AML-193 (cell line): ENCODE data around the gene TXNDC11.

Experiments
- DNase-seq, 2 experiments: peaks; one replicate each; lab custom pipeline; 2025; lab: John Stamatoyannopoulos, UW

The TXNDC11 gene

DNA sequence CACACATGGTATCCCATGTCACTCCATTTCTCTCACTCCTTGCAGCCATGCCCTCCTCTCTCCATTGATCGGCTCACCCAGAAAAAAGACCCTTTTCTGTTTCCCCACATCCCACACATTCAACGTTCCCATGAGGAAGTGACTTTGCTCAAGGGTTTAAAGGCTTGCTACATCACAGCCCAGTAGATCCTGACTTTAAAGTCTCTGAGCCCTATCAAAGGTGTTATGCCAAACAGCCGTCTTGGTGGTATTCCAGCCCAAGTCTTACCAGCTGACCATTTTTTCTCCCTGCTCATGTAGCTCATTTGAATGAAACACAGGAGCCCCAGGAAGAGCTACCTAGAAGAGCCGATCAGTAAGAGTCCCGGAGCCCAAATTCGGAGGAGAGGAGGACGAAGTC is 7.4 kb upstream of the TXNDC11 start:
- DNase-seq, result no peak

DNA sequence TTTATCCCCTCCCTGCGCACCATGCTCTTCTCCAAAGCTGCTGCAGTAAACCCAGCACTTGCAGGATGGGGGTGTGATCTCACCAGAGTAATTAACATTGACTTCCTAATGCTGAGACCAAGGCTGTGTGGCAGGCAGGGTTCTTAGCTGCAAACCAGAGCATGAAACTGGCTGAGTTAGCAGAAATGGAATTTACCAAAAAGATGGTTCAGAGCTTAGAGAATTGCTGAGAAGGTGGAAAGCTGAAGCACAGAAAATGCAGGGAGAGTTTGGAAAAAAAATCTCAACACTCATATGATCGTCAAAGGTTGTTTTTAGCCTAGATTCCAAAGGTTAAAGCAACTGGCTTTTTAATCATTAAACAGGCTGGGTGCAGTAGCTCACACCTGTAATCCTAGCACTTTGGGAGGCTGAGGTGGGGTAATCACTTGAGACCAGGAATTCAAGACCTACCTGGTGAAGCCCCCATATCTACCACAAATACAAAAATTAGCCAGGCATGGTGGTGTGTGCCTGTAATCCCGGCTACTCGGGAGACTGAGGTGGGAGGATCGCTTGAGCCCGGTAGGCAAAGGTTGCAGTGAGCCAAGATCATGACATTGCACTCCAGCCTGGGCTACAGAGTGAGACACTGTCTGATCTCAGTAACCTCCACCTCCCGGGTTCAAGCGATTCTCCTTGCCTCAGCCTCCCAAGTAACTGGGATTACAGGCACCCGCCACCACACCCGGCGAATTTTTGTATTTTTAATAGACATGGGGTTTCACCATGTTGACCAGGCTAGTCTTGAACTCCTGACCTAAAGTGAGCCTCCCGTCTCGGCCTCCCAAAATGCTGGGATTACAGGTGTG is 6.0 kb upstream of the TXNDC11 start:
- no peak for DNase-seq

DNA sequence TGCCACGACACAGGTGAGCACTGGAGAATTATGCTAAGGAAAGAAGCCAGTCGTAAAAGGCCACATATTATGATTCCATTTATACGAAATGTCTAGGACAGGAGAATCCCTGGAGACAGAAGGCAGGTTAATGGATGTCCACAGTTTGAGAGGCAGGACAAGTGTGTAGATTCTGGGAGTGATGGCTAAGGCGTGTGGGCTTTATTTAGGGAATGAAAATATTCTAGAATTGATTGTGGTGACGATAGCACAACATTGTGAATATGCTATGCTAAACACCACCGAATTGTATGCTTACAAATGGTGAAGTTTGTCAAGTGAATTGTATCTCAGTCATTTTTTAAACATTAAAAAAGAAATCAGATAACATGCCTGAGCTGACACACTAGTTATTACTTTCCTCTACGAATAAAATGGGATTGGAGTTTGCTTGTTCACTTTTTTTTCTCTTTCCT is 5.3 kb upstream of the TXNDC11 start:
- no peak for DNase-seq

DNA sequence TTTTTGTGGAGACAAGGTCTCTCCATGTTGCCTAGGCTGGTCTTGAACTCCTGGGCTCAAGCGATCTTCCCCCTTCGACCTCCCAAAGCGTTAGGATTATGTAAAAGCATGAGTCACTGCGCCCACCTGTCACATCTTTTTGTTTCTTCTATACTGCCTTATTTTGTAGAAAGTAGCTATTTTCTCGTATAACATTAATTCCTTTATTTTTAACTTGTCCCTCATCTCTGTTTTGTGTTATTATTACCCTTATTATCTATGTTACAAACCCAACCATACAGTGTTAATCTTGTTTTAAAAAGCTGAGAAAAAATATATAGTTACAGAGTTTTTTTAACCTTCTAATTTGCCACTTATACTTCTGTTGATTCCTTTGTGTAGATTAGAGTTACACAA is 1.4 kb upstream of the TXNDC11 start:
- DNase-seq, result no peak

DNA sequence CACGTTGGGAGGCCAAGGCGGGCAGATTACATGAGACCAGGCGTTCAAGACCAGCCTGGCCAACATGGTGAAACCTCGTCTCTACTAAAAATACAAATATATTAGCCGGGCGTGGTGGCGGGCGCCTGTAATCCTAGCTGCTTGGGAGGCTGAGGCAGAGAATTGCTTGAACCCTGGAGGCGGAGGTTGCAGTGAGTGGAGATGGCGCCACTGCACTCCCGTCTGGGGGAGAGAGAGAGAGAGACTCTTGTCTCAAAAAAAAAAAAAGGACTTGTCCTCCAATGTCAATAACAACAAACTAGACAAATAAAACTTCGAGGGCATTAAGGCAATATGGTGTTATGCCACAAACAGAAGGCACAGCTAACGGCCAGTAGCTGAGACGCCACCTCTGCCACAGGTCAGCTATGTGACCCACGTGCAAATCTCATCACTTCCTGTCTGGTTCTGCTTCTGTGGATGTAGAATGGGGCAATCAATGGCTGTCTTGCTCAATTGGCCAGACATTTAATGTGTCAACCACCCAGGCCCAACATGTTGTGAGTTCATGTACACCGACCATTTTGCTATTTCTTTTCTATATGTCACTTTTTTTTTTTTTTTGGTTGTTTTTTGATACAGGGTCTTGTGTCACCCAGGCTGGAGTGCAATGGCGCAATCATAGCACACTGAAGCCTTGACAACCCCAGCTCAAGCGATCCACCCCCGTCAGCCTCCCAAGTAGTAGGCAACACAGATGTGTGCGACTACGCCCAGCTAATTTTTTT is 834 bp upstream of the TXNDC11 start:
- peak; percentile 86 to 90 for DNase-seq

DNA sequence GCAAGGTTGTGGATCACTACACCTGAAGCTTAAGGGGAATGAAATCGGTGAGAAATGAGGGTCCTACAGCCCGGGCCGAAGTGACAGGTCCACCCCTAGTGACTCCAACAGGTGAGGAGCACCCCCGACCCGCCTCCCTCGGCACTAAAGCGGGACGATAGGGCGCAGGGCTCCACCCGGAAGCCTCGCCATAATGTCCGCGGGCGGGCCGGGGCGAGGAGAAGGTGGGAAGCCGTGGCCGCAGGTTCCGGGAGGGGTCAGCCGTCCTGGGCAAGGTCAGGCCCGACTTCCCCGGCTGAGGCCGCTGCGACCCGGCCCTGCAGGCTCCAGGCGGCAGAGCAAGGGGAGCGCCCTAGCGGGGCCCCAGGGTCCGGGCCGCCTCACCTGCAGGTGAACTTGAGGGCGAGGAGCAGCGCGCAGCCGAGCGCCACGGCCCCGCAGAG is 543 bp downstream of the TXNDC11 start:
- DNase-seq, result no peak

DNA sequence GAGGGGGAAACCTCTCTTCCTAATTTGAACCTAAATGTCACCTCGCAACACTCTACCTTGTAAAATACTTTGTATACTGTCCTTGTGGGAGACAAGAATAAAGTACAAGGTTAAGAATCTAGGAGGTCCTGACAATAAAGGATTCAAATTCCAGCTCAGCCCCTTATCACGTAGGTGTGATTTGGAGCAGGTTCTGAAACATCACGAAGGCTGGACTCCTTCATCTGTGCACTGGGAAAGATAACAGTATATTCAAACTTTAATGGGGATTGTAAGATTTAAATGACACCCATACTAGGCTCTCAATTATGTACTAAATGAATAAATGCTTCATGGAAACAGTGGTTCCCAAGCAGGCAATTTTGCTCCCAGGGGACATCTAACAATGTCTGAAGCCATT is 2.1 kb downstream of the TXNDC11 start:
- no peak for DNase-seq

DNA sequence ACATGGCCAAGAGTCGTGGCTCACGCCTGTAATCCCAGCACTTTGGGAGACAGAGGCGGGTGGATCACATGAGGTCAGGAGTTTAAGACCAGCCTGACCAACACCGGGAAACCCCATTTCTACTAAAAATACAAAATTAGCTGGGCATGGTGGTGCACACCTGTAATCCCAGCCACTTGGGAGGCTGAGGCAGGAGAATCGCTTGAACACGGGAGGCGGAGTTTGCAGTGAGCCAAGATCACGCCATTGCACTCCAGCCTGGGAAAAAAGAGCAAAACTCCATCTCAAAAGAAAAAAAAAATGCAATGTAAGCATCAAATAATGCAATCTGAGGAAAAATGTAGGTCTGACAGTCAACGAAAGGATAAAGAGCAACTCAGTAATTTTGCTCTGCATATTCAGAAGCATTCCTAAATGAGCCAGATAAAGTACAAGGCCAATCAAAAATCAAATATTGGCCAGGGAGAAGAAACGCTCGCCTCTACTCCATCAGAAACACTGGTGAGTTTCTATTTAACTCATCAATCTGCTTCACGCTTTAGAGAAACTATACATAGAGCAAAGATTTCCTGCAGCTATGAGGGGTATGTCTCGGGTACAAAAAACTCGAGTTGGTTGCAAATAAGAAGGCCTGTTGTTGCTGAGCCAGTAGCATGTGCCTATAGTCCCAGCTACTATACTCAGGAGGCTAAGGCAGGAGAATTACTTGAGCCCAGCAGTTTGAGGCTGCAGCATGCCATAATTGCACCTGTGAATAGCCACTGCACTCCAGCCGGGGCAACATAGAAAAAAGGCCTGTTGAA is 3.7 kb downstream of the TXNDC11 start:
- DNase-seq, result no peak

DNA sequence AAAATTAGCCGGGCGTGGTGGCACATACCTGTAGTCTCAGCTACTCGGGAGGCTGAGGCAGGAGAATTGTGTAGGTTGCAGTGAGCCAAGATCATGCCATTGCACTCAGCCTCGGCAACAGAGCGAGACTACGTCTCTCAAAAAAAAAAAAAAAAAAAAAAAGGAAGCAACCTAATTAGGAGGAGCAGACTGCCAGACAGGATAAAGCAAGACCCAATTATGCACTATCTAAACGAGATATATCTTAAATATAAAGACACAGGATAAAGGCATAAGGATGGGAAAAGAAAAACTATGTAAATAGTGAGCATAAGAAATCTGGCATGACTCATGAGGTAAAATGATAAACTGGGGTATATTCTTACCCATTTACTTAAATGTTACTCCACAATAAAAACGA is 4.9 kb downstream of the TXNDC11 start:
- DNase-seq, result no peak

DNA sequence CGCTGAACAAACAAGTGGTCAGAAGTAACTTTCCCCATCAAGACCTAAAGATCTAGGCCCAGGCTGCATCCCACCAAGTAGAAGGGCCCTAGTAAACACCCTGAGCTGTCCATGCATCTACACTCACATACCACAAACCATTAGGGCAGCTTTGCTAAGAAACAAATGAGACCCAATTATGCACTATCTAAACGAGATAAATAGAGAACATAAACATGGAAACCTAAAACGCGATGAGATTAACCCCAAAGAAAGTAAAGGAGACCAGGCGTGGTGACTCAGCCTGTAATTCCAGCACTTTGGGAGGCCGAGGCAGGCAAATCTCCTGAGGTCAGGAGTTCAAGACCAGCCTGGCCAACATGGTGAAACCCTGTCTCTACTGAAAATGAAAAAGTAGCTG is 5.8 kb downstream of the TXNDC11 start:
- no peak for DNase-seq

DNA sequence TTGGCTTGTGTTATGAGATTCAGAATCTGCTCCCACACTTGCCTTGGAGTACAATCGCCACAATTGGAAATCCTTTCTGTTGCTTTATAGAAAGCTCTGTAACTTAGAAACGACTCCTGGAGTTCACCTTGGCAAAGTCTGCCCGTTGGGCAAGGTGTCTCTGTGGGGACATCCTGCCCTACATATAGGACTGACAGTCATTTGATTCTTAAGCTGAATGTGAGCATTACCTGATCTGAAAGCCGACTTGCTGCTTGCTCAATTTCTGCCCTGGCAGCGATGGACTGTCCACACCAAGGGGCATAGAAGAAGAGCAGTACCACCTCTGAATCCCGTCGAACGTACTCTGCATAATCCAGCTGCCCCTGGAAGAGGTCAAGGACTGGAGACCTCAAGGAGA is 6.9 kb downstream of the TXNDC11 start:
- no peak for DNase-seq

DNA sequence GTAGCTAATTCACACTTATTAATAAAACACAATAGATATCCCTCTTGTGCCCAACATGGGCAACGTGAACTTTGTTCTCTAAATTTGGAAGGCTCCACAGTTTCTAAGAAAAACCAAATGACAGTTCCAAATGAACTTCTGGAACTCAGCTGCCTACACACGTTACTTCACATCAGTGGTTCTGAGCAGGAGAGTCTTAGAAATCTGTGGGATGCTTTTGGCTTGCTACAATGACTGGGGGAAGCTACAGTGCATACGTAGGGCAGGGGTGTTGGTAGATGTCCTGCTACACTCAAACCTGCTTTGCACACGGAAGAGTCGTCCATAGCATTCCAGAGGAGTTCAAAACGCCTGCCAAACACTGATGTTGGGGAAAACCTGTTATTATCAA is 8.0 kb downstream of the TXNDC11 start:
- DNase-seq, result no peak

DNA sequence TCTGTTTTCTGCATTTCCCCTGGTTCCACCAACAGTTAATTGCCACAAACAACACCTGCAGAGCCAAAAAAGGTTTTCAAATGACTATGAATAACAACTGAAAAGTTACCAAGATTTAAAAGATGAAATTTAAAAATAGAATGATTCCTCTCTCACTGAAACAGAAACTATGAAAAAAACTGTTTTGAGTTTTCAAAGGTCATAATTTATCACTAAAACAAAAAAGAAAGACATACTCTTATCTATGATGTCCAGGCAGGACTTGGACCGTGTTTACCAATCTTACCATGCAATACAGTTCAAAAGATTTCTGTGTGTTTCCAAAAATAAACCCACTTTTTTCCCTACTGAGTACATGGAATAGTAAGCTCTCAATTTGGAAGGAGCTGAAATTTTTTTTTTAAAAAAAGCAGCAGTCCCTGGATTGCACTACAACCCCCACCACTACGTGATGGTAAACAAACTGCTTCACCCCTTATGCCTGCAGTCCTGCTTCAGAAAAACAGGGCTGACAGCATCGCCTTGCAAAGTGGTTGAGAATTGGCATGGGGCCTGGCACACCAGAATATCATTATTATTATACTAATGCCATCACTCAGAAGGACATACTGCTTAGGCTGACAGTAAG is 8.5 kb downstream of the TXNDC11 start:
- no peak for DNase-seq

DNA sequence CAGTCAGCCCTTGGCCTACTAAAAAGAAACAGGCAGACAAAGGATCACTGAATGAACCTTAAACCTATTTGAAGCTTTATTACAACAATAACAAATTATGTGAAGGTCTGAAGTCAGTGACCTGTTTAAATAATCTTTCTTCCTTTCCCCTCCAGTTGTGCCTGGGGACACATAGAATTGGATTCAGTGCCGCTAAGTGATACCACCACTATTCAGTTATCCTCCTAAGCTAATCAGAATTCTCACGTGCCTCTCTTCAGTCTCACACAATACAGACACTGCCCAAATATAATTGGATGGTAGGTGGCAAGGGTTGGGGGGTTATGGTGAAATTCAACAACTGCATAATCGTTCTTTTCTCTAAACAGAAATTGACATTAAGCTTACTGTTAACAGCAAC is 11.4 kb downstream of the TXNDC11 start:
- no peak for DNase-seq

DNA sequence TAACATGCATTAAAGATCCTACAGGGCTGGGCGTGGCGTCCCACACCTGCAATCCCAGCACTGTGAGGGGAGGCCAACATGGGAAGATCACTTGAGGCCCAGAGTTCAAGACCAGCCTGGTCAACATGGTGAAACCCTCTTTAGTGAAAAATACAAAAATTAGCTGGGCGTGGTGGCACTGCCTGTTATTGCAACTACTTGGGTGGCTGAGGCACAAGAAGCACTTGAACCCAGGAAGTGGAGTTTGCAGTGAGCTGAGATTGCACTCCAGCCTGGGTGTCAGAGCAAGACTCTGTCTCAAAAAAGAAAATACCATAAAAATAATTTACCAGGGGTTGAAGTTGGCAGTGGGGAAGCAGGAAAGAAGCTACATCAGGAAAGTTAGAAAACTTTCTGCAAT is 12.9 kb downstream of the TXNDC11 start:
- no peak for DNase-seq

DNA sequence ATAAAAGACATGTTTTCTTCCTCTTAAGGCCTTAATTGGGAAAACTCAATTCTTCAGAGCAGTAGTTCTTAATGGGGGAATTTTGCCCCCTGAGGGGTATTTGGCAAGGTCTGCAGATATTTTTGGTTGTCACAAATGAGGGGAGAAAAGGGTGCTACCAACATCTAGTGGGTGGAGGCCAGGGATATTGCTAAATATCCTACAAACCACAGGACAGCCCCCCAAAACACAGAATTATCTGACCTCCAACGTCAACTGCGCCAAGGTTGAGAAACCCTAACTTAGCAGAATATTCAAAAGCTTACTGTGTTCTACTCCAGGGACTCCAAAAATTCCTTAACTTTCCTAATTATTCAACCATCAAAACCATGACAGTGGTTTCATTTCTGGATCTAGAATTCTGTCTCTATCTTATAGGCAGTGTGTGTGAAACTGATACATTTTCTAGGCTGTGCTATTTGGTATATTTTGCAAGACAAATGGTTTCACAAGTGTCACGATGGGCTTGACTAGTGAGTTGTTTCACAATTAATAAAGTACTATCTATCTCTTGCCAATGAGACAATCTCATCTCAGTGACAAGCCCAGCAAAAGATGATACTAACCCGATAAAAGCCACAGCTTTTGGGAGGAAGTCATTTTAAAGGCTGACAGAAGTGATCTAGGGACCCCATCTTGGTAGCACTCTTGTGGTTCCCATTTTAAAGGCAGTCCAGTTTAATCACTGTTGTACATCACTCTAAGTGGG is 14.7 kb downstream of the TXNDC11 start:
- peak; percentile 20 to 24 for DNase-seq

DNA sequence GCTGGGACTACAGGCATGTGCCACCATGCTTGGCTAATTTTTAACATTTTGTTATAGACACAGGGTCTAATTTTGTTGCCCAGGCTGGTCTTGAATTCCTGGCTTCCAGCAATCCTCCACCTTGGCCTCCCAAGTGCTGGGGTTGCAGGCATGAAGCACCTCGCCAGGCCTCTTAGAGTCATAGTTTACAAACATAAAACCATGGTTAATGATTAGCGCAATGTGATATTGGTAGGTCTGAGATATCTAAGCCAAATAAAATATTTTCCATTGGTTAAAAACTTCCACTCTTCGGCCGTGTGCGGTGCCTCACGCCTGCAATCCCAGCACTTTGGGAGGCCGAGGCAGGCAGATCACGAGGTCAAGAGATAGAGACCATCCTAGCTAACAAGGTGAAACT is 16.6 kb downstream of the TXNDC11 start:
- no peak for DNase-seq

DNA sequence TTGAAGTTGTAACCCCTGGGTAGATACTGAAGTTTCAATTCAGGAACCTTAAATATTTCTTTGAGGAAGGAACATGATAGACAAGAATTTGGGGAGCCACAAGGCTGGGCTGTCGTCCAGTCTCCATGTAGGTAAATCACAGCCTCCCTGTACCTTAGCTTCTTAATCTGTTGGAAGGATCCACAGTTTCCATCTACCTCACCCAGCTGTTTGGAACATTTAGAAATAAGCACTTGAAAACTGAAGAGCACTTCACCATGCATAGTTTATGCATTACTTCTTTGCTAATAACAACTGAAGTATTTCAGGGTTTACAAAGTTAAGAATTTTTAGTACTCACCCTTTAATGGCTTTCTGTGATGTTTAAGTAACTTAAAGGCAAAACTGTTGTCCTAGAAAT is 17.2 kb downstream of the TXNDC11 start:
- no peak for DNase-seq

DNA sequence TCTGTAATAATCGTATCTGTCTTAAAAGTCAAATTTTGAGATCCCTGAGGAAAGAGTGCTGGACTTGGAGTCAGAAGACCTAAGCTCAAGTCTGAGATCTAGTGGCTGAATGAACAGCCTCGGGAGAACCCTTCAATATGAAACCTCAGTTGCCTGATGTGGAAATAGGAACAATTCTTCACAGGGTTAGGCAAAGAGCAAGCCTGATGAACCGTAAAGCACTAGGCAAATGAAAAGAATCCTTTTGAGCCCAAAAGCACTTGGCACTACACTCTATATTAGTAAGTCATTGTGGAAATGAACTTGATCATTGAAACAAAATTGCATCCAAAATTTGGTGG is 20.2 kb downstream of the TXNDC11 start:
- DNase-seq, result no peak

DNA sequence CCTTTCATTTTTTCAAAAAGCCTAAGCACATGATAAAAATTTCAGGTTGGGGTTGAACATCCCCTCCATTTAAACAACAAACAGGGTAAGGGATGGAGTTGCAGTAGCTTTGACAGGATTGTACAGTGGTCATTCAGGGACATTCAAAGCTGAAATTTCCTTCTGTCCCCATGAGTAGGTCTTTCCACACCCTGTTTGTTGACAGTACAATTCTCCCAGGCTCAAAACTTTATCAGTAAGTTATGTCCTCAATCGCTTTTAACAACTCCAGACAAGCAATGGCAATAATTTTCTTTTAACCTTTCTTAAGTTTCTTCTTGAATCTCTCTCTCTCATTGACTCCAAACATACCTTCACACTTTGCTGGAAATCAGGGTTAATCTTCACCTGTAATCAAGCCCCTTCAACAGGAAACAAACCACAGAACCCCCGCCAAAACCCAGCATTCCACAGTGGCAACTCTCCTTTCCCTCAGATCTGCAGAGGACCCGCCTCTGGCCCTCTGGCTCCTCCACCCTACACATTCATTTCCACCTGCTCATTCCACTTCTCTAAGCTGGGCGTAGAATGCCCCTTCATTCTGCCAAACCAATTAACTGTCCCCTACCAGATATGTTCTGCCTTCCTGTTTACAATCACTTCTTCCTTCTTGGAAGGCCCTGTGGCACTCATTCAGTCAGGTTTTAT is 20.7 kb downstream of the TXNDC11 start:
- DNase-seq, result no peak

DNA sequence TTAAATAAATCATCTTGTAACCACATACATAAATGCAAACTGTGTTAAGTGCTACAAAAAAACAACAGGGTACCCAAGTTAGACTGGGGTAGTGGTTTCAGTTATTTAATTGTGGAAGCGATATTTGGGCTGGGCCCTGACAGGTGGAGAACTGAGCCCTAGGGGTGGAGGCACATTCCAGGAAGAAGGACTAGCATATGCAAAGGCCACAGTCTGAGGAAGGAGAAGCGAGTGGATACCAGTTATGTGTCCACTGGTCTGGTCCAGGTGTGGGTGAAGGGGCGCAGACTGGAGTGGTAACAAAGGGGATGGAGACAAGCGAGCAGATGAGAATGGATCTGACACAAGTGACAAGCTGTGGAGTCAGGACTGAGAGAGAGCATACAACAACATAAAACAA is 22.9 kb downstream of the TXNDC11 start:
- DNase-seq, result no peak
